NCI-H2107 (cell line): ENCODE data around the gene ARID5B.

Source experiments
- DNase-seq: peaks from one replicate; lab custom pipeline; 2025; lab: John Stamatoyannopoulos, UW

Gene ARID5B

GRCh38 chr10:61888744-61889143 lies 12.8 kb upstream of the ARID5B start:
- DNase-seq = no peak

DNA sequence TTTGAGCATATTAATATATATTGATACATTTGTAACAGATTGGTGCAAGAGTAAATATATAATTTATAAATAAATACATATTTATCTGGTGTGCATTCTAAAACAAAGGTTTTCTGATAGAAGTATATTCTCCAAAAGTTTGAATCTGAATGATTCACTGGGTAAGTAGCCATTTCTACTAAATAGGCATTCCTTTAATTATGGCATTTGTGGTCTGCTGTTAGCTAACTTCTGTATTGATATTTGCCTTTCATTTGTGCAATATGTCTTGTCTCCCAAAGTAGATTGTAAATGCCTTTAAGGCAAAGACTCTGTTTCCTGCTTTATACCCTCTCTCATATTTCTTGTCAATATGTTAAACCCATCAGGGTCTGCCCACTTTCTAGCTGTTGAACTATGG lies 11.1 kb upstream of the ARID5B start:
- no peak for DNase-seq

DNA sequence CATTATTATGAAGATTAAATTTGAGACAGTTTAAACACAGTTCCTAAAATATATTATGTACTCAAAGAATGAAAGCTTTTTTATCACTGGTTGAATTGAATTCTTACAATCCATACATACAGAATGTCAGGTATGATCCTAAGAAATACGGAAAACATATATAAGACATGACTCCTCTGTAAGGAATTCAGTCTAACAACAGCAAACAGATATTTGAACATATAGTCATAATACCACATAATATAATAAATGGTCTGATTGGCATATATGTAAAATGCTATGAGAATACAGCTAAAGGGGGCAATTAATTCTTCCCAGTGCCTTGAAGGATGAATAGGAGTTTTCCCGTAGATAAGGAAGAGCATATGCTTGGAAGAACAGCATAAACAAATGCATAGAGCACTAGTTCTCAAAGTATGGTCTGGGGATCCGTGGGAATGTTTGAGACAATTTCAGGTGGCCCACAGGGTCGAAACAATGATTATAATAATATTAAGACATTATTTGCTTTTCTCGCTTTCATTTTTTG lies 10.6 kb upstream of the ARID5B start:
- no peak for DNase-seq

GRCh38 chr10:61891906-61892585 lies 9.5 kb upstream of the ARID5B start:
- DNase-seq = no peak

- DNase-seq = no peak
Observed at GRCh38 chr10:61892961-61893360, 8.5 kb upstream of the ARID5B start.

DNA sequence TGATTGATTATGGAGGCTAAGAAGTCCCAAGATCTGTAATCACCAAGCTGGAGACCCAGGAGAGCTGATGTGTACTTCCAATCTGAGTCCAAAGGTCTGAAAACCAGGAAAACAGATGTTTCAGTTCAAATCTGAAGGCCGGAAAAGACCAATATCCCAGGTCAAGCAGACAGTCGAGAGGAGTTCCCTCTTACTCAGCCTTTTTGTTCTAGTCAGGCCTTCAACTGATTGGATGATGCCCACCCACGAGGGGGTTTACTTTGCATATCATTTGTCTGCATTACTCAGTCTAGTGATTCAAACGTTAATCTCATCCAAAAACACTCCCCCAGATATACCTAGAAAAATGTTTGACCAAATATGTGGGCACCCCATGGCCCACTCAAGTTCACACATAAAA lies 7.4 kb upstream of the ARID5B start:
- DNase-seq = no peak

DNA sequence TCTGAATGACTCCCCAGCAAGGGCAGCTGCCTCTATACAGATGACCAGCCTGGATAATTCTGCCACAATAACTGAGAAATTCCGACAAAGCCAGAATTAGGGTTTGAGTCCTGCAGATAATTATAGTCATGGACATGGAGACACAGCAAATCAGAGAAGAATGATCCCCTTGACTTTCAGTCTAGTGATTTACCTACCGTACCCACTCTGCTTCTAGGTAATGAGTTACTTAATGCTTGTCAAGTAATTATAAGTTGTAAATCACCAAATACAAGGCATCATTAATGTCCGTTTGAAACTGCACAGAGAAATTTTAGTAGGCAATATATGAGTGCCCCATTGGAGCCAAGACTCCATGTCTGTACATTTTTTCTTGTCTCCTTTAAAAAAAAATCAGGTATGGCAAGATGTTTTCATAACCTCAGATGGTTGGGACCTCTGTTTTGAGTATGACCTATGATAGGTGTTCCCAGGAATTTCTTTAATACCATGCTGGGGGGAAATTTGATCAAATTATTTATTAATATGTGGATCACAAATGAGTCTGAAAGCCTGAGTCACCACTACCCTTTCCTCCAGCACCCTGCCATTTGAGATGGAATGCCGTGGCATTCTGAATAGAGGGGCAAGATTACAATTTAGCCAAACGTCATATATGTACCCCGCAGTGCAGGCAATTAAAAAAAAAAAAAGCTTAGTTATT lies 5.5 kb upstream of the ARID5B start:
- DNase-seq = no peak

- DNase-seq = peak; percentile 3
Observed at GRCh38 chr10:61896854-61897661, 4.4 kb upstream of the ARID5B start.

DNA sequence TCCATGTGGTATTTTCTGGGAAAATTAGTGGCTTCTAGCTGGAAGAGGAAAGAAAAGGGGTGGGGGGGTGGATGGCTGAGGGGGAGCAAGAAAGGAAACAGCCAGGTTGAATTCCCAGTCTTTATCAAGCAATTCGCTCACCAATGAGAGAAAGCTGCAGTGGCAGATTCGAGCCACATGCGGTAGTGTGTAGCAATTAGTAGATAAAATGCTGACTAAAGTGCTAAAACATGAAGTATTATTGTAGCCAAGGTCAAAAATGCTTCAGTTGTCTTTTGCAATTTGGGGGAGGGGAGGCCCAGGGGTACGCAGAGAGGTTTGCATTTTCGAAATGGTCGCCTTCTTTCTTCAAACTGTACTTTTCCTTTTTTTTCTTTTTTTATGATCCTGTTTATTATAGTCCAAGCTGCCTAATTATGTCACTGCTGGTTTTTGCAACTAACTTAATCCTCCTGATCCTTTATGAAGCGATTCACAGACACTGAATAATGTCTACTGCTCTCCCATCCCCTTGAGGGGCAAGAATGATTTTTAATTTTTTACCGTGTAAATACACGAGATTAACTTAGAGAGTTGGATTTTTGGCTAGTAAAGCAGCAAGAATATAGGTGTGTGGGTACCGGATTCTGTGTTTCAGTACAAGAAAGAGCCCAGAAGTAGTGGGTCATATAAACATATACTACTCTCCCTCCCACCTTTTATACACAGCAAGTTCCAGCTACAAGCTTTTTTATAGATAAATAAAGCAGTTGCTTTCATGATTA lies 3.6 kb upstream of the ARID5B start:
- DNase-seq = no peak

DNA sequence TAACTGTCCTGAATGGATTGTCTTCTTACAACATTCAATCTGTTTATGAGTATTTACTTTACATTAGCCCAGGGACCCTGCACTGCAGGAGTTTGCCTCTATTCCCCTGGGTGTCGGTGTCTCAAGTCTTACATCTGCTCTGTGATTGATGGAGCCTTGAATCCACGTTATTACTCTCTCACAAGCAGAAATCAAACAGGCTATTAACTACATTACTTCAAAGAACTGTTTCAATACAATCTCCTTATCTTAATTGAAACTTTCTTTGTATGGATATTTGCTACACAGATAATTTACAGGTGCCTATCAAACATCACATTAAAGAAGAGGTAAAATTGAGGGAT lies 3.1 kb upstream of the ARID5B start:
- DNase-seq = no peak

GRCh38 chr10:61899069-61899531 lies 2.4 kb upstream of the ARID5B start:
- no peak for DNase-seq

GRCh38 chr10:61899663-61899996 lies 1.9 kb upstream of the ARID5B start:
- DNase-seq = no peak

DNA sequence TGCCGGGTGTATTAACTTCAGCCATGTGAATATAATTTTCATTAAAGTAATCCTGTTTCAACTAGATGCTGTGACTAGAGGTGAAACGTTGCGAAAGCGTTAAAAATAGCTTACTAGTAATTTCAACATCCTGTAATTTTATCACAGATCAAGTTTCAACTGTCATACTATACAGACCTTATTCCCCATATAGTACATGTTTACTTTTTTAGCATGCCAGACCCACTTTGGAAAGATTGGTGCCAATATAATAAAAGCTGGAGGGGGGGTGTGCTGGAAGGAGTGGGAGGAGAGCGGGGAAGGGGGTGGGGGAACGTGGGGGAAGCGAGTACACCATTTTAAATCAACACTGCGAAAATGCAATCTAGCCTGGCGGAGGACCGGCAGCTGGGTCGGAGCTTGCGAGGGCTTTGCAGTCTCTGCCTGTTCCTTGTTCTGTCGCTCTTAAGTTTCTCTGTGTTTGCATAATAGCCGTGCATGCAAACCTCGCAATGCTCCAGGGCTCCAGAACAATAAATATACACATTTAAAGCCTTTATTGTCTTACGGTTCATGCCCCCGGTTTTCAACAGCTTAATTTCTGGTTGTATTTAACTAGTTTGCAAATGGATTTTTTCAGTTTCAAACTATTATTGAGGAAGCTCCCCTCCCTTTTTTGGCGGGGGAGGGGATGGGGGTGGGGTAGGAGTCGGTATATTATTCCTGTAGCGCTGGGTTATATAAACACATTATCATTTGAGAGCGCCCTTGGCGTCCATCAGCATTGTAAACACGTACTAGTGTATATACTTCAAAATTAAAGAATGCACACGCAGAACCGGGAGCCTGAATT lies 1.3 kb upstream of the ARID5B start:
- peak; percentile 8 for DNase-seq

- no peak for DNase-seq
Observed at GRCh38 chr10:61901829-61902444, 438 bp downstream of the ARID5B start.

DNA sequence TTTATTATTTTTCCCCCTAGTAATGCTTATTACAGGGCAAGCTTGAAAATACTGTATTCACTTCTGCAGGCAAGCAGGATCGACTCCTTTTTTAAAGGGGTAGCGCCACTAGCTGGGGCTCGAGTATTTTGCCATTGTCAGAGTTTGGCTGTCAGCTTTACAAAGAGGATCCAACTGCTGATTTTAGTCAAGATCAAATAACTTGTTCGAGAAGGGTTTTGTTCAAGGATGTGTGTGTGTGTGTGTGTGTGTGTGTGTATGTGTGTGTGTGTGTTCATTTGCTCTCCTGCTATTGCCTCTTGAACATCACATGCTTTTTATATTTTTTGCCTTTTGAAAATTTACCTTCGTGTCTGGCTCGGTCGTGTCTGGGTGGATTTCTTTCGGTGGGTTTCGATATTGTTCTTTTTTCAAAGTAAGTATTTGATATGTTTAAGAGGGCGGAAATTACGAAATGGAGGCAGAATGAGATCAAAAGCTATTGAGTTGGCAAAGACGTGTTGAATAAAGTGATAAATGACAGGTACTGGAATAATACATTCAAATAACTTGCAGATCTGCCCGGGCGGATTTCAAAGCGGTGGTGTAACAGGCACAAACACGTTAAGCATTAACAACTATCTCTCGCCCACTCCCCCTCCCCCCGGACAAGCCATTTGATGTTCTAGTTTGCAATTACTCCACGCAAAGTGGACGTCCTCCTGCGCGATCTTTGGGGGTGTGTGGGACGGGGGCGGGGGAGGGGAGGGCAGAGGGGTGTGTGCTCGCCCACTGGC lies 1.1 kb downstream of the ARID5B start:
- DNase-seq = no peak

DNA sequence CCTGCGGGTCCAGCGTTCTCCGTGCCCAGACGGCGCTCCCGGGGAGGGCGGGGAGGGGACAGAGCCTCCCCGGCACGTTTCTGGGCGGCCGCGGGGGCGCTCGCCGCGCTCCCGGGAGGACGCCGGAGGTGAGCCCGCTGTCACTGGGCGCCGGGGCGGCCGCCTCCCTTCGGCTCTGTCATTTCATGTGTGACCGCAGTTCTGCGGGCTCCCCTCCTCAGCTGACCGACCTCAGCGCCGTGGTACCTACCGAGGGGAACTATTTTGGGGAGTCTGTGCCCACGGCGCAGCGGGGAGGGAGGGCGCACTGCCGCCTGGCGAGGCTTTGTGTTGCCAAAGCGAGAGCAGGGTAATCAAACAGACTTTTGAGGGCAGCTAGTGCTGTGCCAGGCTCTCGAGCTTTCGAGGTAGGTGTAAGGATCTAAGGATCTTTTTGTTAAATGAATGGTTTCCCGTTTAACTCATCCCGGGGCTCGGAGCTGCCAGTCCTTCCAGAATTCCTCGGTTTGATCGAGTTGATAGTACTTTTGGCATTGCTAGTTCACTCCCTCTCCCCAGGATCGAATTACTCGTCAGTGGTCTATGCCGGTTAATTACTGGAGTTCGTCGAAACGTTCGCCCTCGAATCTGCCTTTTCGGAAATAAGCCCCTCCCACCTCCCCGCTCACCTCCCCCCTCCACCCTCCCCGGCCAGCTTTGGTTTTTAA lies 1.9 kb downstream of the ARID5B start:
- DNase-seq = peak; percentile 13

DNA sequence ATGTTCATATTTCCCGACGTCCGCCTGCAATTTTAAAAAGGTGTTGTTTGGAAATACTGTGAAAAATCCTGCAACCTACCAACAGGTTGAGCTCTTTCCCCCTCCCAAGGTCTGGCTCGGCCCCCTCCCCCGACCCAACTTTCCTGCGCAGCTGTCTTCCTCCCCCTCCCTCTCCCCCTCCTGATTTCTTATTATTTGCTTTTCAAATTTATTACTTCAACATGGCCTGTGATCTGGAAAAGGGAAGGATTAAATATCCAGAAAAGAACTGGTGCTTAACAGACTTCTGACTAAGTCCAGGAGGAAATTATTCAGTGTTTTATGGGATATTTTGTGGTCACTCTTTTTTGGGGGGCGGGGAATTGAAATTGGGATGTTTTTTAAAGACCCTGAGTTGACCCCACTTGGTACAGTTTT lies 2.4 kb downstream of the ARID5B start:
- no peak for DNase-seq

DNA sequence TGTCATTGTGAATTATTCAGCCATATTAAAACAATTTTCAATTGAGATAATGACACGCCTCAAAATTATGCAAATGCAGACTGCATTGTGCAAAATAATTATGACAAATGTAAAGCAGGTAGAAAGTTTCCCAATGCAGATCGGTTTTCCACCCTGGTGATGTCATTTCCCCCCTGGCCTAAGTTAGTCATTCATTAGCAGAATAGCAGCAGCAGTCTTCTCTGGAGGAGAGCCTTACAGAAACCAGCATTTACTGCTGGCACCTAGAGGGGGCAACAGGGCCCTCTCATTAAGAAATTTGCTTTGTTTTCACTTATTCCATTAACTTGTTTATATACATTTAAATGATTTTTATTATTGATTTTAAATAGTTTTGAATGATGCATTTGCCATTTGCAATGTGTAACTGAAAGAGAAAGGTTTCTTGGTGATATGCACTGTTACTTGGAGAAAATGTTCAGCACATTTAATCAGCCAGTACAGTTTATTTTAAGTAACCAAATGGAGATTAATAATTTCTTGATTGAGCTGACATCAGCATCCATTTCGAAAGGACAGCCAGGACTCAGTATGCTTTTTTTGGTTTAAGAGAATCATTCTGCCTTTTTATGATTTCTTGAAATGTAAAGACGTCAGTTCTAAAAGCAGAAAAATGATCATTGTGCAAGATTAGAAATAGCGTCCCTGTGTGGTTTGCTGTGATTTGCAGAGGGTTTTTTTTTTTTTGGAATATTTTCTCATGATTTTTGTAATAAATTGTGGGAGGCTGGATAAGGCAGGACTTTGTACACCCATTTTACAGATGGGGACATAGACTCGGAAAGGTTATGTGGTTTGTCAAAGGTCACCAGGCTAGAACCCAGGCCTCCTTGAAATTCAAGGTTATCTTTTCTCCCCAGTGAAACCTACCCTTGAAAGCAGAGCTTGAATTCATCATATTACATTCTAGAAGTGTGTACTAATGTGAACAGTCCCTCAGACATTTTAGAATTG lies 3.5 kb downstream of the ARID5B start:
- no peak for DNase-seq
